ENCODE results near the gene MILR1.

MILR1 gene

GRCh38 chr17:64472564-64472963, 23.6 kb downstream of the MILR1 start:
- no peak for DNase-seq (ENCODE audit: low read depth)
- no peak overlapping the region for H3K4me3 ChIP-seq (replicated peaks; ENCODE audit: low read depth, low read length)
- no peak for TF ChIP-seq CTCF (IDR thresholded peaks at IDR 0.05; ENCODE audit: low read length, missing control alignments)

- no peak for DNase-seq (ENCODE audit: low read depth)
- no peak overlapping the region for H3K4me3 ChIP-seq (replicated peaks; ENCODE audit: low read depth, low read length)
- TF ChIP-seq CTCF (IDR thresholded peaks at IDR 0.05; ENCODE audit: low read length, missing control alignments): no peak
Measured at GRCh38 chr17:64477849-64478248, 28.9 kb downstream of the MILR1 start.

GRCh38 chr17:64480951-64481350, 32.0 kb downstream of the MILR1 start:
- no peak for DNase-seq (ENCODE audit: low read depth)
- H3K4me3 ChIP-seq (replicated peaks; ENCODE audit: low read depth, low read length): no peak overlapping the region
- no peak for TF ChIP-seq CTCF (IDR thresholded peaks at IDR 0.05; ENCODE audit: low read length, missing control alignments)

- H3K4me3 ChIP-seq (replicated peaks; ENCODE audit: low read depth, low read length): no peak overlapping the region
- DNase-seq (ENCODE audit: low read depth): no peak
- no peak for TF ChIP-seq CTCF (IDR thresholded peaks at IDR 0.05; ENCODE audit: low read length, missing control alignments)
Measured at GRCh38 chr17:64484380-64484779, 35.5 kb downstream of the MILR1 start.

GRCh38 chr17:64488301-64488700, 39.4 kb downstream of the MILR1 start:
- DNase-seq (ENCODE audit: low read depth): no peak
- no peak overlapping the region for H3K4me3 ChIP-seq (replicated peaks; ENCODE audit: low read depth, low read length)
- TF ChIP-seq CTCF (IDR thresholded peaks at IDR 0.05; ENCODE audit: low read length, missing control alignments): no peak

- TF ChIP-seq CTCF (IDR thresholded peaks at IDR 0.05; ENCODE audit: low read length, missing control alignments): peak; percentile 81
- peak; percentile 74 for DNase-seq (ENCODE audit: low read depth)
- H3K4me3 ChIP-seq (replicated peaks; ENCODE audit: low read depth, low read length): no peak overlapping the region
Measured at GRCh38 chr17:64491034-64491860, 42.3 kb downstream of the MILR1 start.

- TF ChIP-seq CTCF (IDR thresholded peaks at IDR 0.05; ENCODE audit: low read length, missing control alignments): no peak
- no peak overlapping the region for H3K4me3 ChIP-seq (replicated peaks; ENCODE audit: low read depth, low read length)
- no peak for DNase-seq (ENCODE audit: low read depth)
Measured at GRCh38 chr17:64491994-64492393, 43.1 kb downstream of the MILR1 start.

Data from fibroblast of pulmonary artery (primary cell).